ENCODE data around the gene DMAC2. TPM values are rescaled to one million over a fixed set of nuclear protein-coding genes. Genes with fewer than 3 reads are reported as not detected.

DMAC2 gene
- total and polyA plus RNA-seq, 8 donors, result 8.2 to 50.9 (median 41.7) TPM

GRCh38 chr19:41415154-41415571, 24.5 kb downstream of the DMAC2 start:
- intact Hi-C loops (cut with DNase I; ENCODE audit: low total_unique reads), result no loop called here
- peak in 1 of 2 donors; percentile 52 for DNase-seq
- no peak overlapping the region for H3K27ac ChIP-seq
- no peak for TF ChIP-seq POLR2AphosphoS5 (IDR thresholded peaks at IDR 0.05)
- no peak for TF ChIP-seq EP300 (IDR thresholded peaks at IDR 0.05)
- no peak for TF ChIP-seq POLR2A (IDR thresholded peaks at IDR 0.05)
- TF ChIP-seq CTCF (IDR thresholded peaks at IDR 0.05), result no peak
- H3K4me1 ChIP-seq, result peaks cover 0 to 46% (median 8%) of the 10 kb centered on the region in 4 donors
- WGBS, 5 donors, result 75 to 88% (median 78%) methylated on average over 5 to 9 of the region's 9 CpGs
- no peak overlapping the region for H3K4me3 ChIP-seq
- no peaks in the 10 kb centered on the region for H3K9me3 ChIP-seq
- H3K36me3 ChIP-seq, result peaks cover 65 to 96% (median 94%) of the 10 kb centered on the region in 4 donors
- H3K27me3 ChIP-seq, result no peaks in the 10 kb centered on the region

GRCh38 chr19:41414461-41414860, 25.3 kb downstream of the DMAC2 start:
- H3K27me3 ChIP-seq, result no peaks in the 10 kb centered on the region
- no peak overlapping the region for H3K27ac ChIP-seq
- H3K9me3 ChIP-seq, result no peaks in the 10 kb centered on the region
- intact Hi-C loops (cut with DNase I; ENCODE audit: low total_unique reads), result no loop called here
- H3K4me3 ChIP-seq, result no peak overlapping the region
- DNase-seq, result no peak
- H3K36me3 ChIP-seq, result peaks cover 58 to 88% (median 87%) of the 10 kb centered on the region in 4 donors
- peaks cover 6 to 49% (median 15%) of the 10 kb centered on the region in 4 donors for H3K4me1 ChIP-seq
- TF ChIP-seq POLR2A (IDR thresholded peaks at IDR 0.05), result no peak
- TF ChIP-seq CTCF (IDR thresholded peaks at IDR 0.05), result no peak
- TF ChIP-seq POLR2AphosphoS5 (IDR thresholded peaks at IDR 0.05), result no peak
- TF ChIP-seq EP300 (IDR thresholded peaks at IDR 0.05), result no peak
- WGBS, 5 donors, result 85 to 90% (median 85%) methylated on average over 8 to 9 of the region's 9 CpGs

GRCh38 chr19:41413947-41414346, 25.8 kb downstream of the DMAC2 start:
- H3K4me3 ChIP-seq, result no peak overlapping the region
- H3K27me3 ChIP-seq, result no peaks in the 10 kb centered on the region
- no peak for DNase-seq
- H3K36me3 ChIP-seq, result peaks cover 53 to 83% (median 82%) of the 10 kb centered on the region in 4 donors
- TF ChIP-seq EP300 (IDR thresholded peaks at IDR 0.05), result no peak
- TF ChIP-seq CTCF (IDR thresholded peaks at IDR 0.05), result no peak
- TF ChIP-seq POLR2AphosphoS5 (IDR thresholded peaks at IDR 0.05), result no peak
- TF ChIP-seq POLR2A (IDR thresholded peaks at IDR 0.05), result no peak
- WGBS, 5 donors, result 88 to 92% (median 90%) methylated on average over 10 of the region's 10 CpGs
- intact Hi-C loops (cut with DNase I; ENCODE audit: low total_unique reads), result no loop called here
- peaks cover 10 to 54% (median 20%) of the 10 kb centered on the region in 4 donors for H3K4me1 ChIP-seq
- H3K9me3 ChIP-seq, result no peaks in the 10 kb centered on the region
- no peak overlapping the region for H3K27ac ChIP-seq

GRCh38 chr19:41412953-41413352, 26.8 kb downstream of the DMAC2 start:
- Histone ChIP-seq H3K27ac (no peak overlapping the region), H3K27me3 (no peaks in the 10 kb centered on the region), H3K4me3 (no peak overlapping the region), H3K9me3 (no peaks in the 10 kb centered on the region), H3K4me1 (peaks cover 12 to 64% (median 26%) of the 10 kb centered on the region in 4 donors), H3K36me3 (peaks cover 43 to 73% (median 72%) of the 10 kb centered on the region in 4 donors)
- DNase-seq, result no peak
- WGBS, 5 donors, result 87 to 100% (median 98%) methylated on average over 5 of the region's 5 CpGs
- no peak for TF ChIP-seq POLR2A (IDR thresholded peaks at IDR 0.05)
- no peak for TF ChIP-seq CTCF (IDR thresholded peaks at IDR 0.05)
- TF ChIP-seq POLR2AphosphoS5 (IDR thresholded peaks at IDR 0.05), result no peak
- TF ChIP-seq EP300 (IDR thresholded peaks at IDR 0.05), result no peak
- intact Hi-C loops (cut with DNase I; ENCODE audit: low total_unique reads), result no loop called here
